K562 (cell line): ENCODE data around the gene MTF1. TPM values are rescaled to one million over a fixed set of nuclear protein-coding genes. Genes with fewer than 3 reads are reported as not detected.
"Not testable (repeated sequence)": the region's sequence is repeated elsewhere in the genome, so short reads cannot be mapped to it uniquely, and the experiment has no call there.

Source experiments
- ATAC-seq: fragments of 200-7000 bp; cut with Tn5 transposase; 3 replicates; pipeline ENCODE4 v1.9.1; 2020; ENCODE audit warnings: moderate library complexity
- BruUV-seq: library from RNA; stranded (reverse); fragments of 400-500 nt; replicated peaks from 2 replicates; lab custom pipeline; 2021; lab: Mats Ljungman, UMichigan
- CTCF ChIA-PET: fragments of 300-600 bp; formaldehyde crosslinking; extraction: SDS; loops from one replicate; lab custom pipeline; 2021; ENCODE audit warnings: low intra/inter-chr PET ratio; lab: Yijun Ruan, JAX
- POLR2A ChIA-PET: fragments of 300-600, 350-650 bp; sonication (Branson Sonifier 250); formaldehyde crosslinking; extraction: SDS; loops from one replicate; lab custom pipeline; 2021; ENCODE audit warnings: antibody characterized with exemption, inconsistent platforms; lab: Yijun Ruan, JAX
- DNase-seq, 4 experiments: peaks; one replicate each; pipeline versions ENCODE4 v3.0.0 to v3.0.0-alpha.2; 2011 to 2018; ENCODE audit warnings: low spot score in 3 of 4, mixed read lengths in 3 of 4; ENCODE audit errors: extremely low read depth in 1 of 4
- FAIRE-seq: peaks from 2 replicates; lab custom pipeline; 2011; peaks lifted over from hg19 to GRCh38; lab: Jason Lieb, UNC
- H2AFZ ChIP-seq: 2 replicates; pipeline ENCODE4 v1.6.0; 2011; ENCODE audit warnings: low read depth, low read length, control low read depth, inconsistent platforms
- H3K27ac ChIP-seq: fragments of 200-600 bp; 3 replicates; pipeline ENCODE4 v1.8.0; 2011; ENCODE audit warnings: low read depth, mild to moderate bottlenecking, control low read depth, inconsistent platforms, low read length, moderate library complexity, mixed read lengths; ENCODE audit errors: extremely low read depth
- H3K27me3 ChIP-seq, 2 experiments: fragments of 300-600 bp in 1 of 2; 2 replicates in 1 of 2; 3 replicates in 1 of 2; pipeline versions ENCODE4 v1.6.0 to v1.8.0; 2011; ENCODE audit warnings: inconsistent platforms in 2 of 2, low read length in 2 of 2, mild to moderate bottlenecking in 1 of 2, mixed read lengths in 1 of 2, moderate library complexity in 1 of 2; ENCODE audit not compliant: control insufficient read depth in 2 of 2, insufficient read depth in 2 of 2
- H3K36me3 ChIP-seq: fragments of 300-600 bp; 3 replicates; pipeline ENCODE4 v1.8.0; 2011; ENCODE audit warnings: mild to moderate bottlenecking, low read length, inconsistent platforms; ENCODE audit not compliant: control insufficient read depth, insufficient read depth
- H3K4me1 ChIP-seq, 2 experiments: fragments of 200-600 bp in 1 of 2; replicated peaks in 1 of 2; 2 replicates in 1 of 2; 3 replicates in 1 of 2; pipeline versions ENCODE4 v1.5.1 to v1.8.0; 2011; ENCODE audit warnings: inconsistent platforms in 2 of 2, low read length in 2 of 2, mild to moderate bottlenecking in 1 of 2, mixed read lengths in 1 of 2, moderate library complexity in 1 of 2; ENCODE audit not compliant: control insufficient read depth in 2 of 2, insufficient read depth in 2 of 2
- H3K4me2 ChIP-seq: 2 replicates; pipeline ENCODE4 v1.6.1; 2011; ENCODE audit warnings: low read length, control low read depth, inconsistent platforms, mixed read lengths; ENCODE audit not compliant: insufficient read depth
- H3K4me3 ChIP-seq: fragments of 200-600 bp; sonication (generic), shearing (Covaris generic); 2 replicates; pipeline ENCODE4 v1.5.1; 2016; ENCODE audit warnings: control low read depth, inconsistent platforms
- H3K79me2 ChIP-seq: fragments of 200-600 bp; 3 replicates; pipeline ENCODE4 v1.8.0; 2011; ENCODE audit warnings: low read length, inconsistent platforms; ENCODE audit not compliant: control insufficient read depth, insufficient read depth
- H3K9ac ChIP-seq, 2 experiments: 2 replicates each; pipeline versions ENCODE4 v1.6.0 to v1.6.1; 2011; ENCODE audit warnings: low read depth in 2 of 2, low read length in 2 of 2, control low read depth in 1 of 2, inconsistent platforms in 1 of 2, mild to moderate bottlenecking in 1 of 2, mixed read lengths in 1 of 2; ENCODE audit not compliant: insufficient read depth in 1 of 2
- H3K9me1 ChIP-seq: one replicate; pipeline ENCODE4 v1.6.0; 2011; ENCODE audit warnings: inconsistent platforms, mild to moderate bottlenecking, low read length, moderate library complexity; ENCODE audit not compliant: control insufficient read depth, insufficient read depth
- H3K9me3 ChIP-seq: replicated peaks from 2 replicates; pipeline ENCODE4 v1.5.1; 2011; ENCODE audit warnings: low read depth, low read length, inconsistent platforms; ENCODE audit not compliant: control insufficient read depth, insufficient read depth
- H4K20me1 ChIP-seq: replicated peaks from 2 replicates; pipeline ENCODE4 v1.6.1; 2011; ENCODE audit warnings: low read length, inconsistent platforms, mixed read lengths; ENCODE audit not compliant: control insufficient read depth, insufficient read depth
- BRF1 ChIP-seq: IDR thresholded peaks from 3 replicates; pipeline ENCODE4 v1.6.1; 2011; ENCODE audit warnings: borderline replicate concordance, mild to moderate bottlenecking; ENCODE audit not compliant: insufficient read length; ENCODE audit errors: extremely low read depth
- CBX3 ChIP-seq, 2 experiments: IDR thresholded peaks; 1 replicate in 1 of 2; 2 replicates in 1 of 2; pipeline ENCODE4 v1.6.1; 2012; ENCODE audit warnings: inconsistent platforms in 2 of 2, low read length in 2 of 2, borderline replicate concordance in 1 of 2, control low read depth in 1 of 2
- CC2D1A ChIP-seq: fragments of 450-650 bp; IDR thresholded peaks from 2 replicates; pipeline ENCODE4 v1.6.1; 2017; ENCODE audit warnings: mild to moderate bottlenecking
- FOXO4 ChIP-seq: fragments of 450-650 bp; formaldehyde crosslinking; IDR thresholded peaks from 2 replicates; pipeline ENCODE4 v1.4.0; 2020; ENCODE audit warnings: mild to moderate bottlenecking, moderate library complexity
- SAFB ChIP-seq: fragments of 200-400 bp; formaldehyde crosslinking; IDR thresholded peaks from 2 replicates; pipeline ENCODE4 v1.6.1; 2017; ENCODE audit warnings: low read depth, low read length, borderline replicate concordance
- TFE3 ChIP-seq: fragments of 450-650 bp; formaldehyde crosslinking; IDR thresholded peaks from 2 replicates; pipeline ENCODE4 v1.4.0; 2020; ENCODE audit warnings: mild to moderate bottlenecking, mixed read lengths
- WGBS: fragments of 100-300 bp; shearing (Covaris generic); methylation state at CpG from one replicate; pipeline ENCODE4 v1.1.6; 2016; ENCODE audit warnings: low coverage, mixed read lengths; ENCODE audit not compliant: insufficient coverage; ENCODE audit errors: missing lambda C conversion rate; 5-methylcytosine and 5-hydroxymethylcytosine counted together
- in situ Hi-C: fragments of 300-500 bp; cut with MboI; formaldehyde crosslinking; loops from 4 replicates; pipeline ENCODE4 v1.15.0; 2018; ENCODE audit warnings: inconsistent platforms, mixed read lengths
- intact Hi-C: fragments of 100-400 bp; cut with micrococcal nuclease; formaldehyde crosslinking; loops from 2 replicates; pipeline ENCODE4 v1.14.2; 2022
- polyA plus RNA-seq, 8 experiments: library from polyadenylated mRNA; depleted of rRNA in 4 of 8; stranded (reverse) in 5 of 8; unstranded in 3 of 8; fragments of >200 nt; fragmentation: Nextera tagmentation in 2 of 8; fragmentation: Illumina TruSeq in 1 of 8; extraction: Ambion mirVana in 2 of 8; extraction: Trizol in 1 of 8; gene quantifications; 2 replicates each; pipeline versions ENCODE4 v1.2.1 to v1.2.3, GENCODE V29; 2011 to 2014; ENCODE audit warnings: inconsistent platforms in 1 of 8, missing spikeins in 1 of 8
- total RNA-seq, 7 experiments: library from RNA; depleted of rRNA in 6 of 7; stranded (reverse); fragments of >200 nt in 6 of 7; fragmentation: Illumina TruSeq in 2 of 7; extraction: Trizol in 2 of 7; gene quantifications; 2 replicates each; pipeline versions ENCODE4 v1.2.1 to v1.2.3, GENCODE V29; 2011 to 2021; ENCODE audit warnings: low replicate concordance in 1 of 7

Gene MTF1
- total and polyA plus RNA-seq, 9 of the 15 experiments (the other 6 are each of a cell fraction or from before 2014, with no cell fraction given), result 1.1 to 12.2 (median 4.3) TPM

- no peaks in the 10 kb centered on the region for H3K4me1 ChIP-seq
- TF ChIP-seq FOXO4 (CRISPR knock-in tag) (no peak), CC2D1A (no peak), TFE3 (CRISPR knock-in tag) (no peak), SAFB (no peak), BRF1 (no peak), CBX3 (IDR thresholded peaks at IDR 0.05; ENCODE audit: borderline replicate concordance in 1 of 2, low read length in 2 of 2) (peak in 1 of 2 experiments; percentile 89; a peak in 1 of 3 replicates)
- no peaks in the 10 kb centered on the region; the same call in 1 of the 2 replicates for H3K9me3 ChIP-seq
- FAIRE-seq (no peak), DNase-seq (no peak), ATAC-seq (no peak)
- no peaks in the 10 kb centered on the region; the same call in 2 of the 3 replicates for H3K36me3 ChIP-seq
- H3K79me2 ChIP-seq, result no peaks in the 10 kb centered on the region
- intact Hi-C loops (no loop called here), in situ Hi-C loops (no loop called here)
- no peaks in the 10 kb centered on the region for H3K9me1 ChIP-seq
- H3K4me2 ChIP-seq, result no peak overlapping the region
- H3K9ac ChIP-seq, result no peak overlapping the region
- H4K20me1 ChIP-seq, result no peaks in the 10 kb centered on the region
- WGBS, result 95% methylated on average over 1 of the region's 1 CpG
- no peak overlapping the region for H3K4me3 ChIP-seq
- BruUV-seq, result no TSS peak
- H3K27me3 ChIP-seq, result no peaks in the 10 kb centered on the region
- H3K27ac ChIP-seq, result no peak overlapping the region
- POLR2A ChIA-PET, result interaction anchor here (0.7 to 1.9 kb wide), 3 partner anchors 9 to 58 kb away, joined by 3 to 4 read pairs (median 3); no protein-coding TSS in a partner anchor
- CTCF ChIA-PET, result no interaction called here
- no peak overlapping the region for H2AFZ ChIP-seq
Measured at GRCh38 chr1:37905727-37906126, 46.3 kb upstream of the MTF1 start.

GRCh38 chr1:37903921-37904320, 44.5 kb upstream of the MTF1 start:
- H3K9me3 ChIP-seq, H3K4me1 ChIP-seq, H3K27ac ChIP-seq, in situ Hi-C loops, H3K9me1 ChIP-seq, H3K27me3 ChIP-seq, H3K36me3 ChIP-seq, FAIRE-seq, DNase-seq, CTCF ChIA-PET, H3K79me2 ChIP-seq, H3K4me3 ChIP-seq, intact Hi-C loops, H3K4me2 ChIP-seq, POLR2A ChIA-PET, H4K20me1 ChIP-seq, ATAC-seq, H3K9ac ChIP-seq, BruUV-seq, H2AFZ ChIP-seq: not testable (repeated sequence)
- 88% methylated on average over 6 of the region's 6 CpGs for WGBS
